Lower leg skin (tissue), 4 donors: ENCODE data around the gene ZNF282. TPM values are rescaled to one million over a fixed set of nuclear protein-coding genes. Genes with fewer than 3 reads are reported as not detected.

Source experiments
- DNase-seq, 2 donors: peaks; one replicate each; pipeline ENCODE4 v3.0.0-alpha.2; 2019; ENCODE audit warnings: low spot score in 2 of 2
- H3K4me3 ChIP-seq: fragments of 200-600 bp; sonication (generic); 2 replicates; pipeline ENCODE4 v1.5.1; 2017; ENCODE audit warnings: mild to moderate bottlenecking, low read depth; ENCODE audit not compliant: poor library complexity, severe bottlenecking
- CTCF ChIP-seq, 3 donors: fragments of 450-650 bp; IDR thresholded peaks; one replicate each; pipeline ENCODE4 v1.5.1; 2016; ENCODE audit warnings: antibody characterized with exemption in 3 of 3, mild to moderate bottlenecking in 3 of 3, moderate library complexity in 2 of 3
- POLR2A ChIP-seq, 2 donors: fragments of 450-650 bp; IDR thresholded peaks; one replicate each; pipeline ENCODE4 v1.6.1; 2016 to 2017; ENCODE audit warnings: antibody characterized with exemption in 2 of 2, mild to moderate bottlenecking in 1 of 2, moderate library complexity in 1 of 2
- WGBS, 2 donors: methylation state at CpG; one replicate each; pipeline ENCODE4 v1.1.5; 2018; 5-methylcytosine and 5-hydroxymethylcytosine counted together
- intact Hi-C: fragments of 100-400 bp; cut with DNase I; formaldehyde crosslinking; loops from one replicate; pipeline ENCODE4 v1.15.0; 2023; ENCODE audit warnings: low total_unique reads
- total RNA-seq, 4 donors: library from RNA; depleted of rRNA; stranded (reverse); fragments of >200 nt; gene quantifications; one replicate each; pipeline ENCODE4 v1.1.0, GENCODE V29; 2016

The ZNF282 gene
- total RNA-seq, 4 donors from 2014 or later: 22.4 to 47.5 (median 36.1) TPM

- no peak for DNase-seq
- intact Hi-C loops: no loop called here
- H3K4me3 ChIP-seq: no peak overlapping the region
- TF ChIP-seq POLR2A (IDR thresholded peaks at IDR 0.05) (no peak), CTCF (IDR thresholded peaks at IDR 0.05) (no peak)
- 84 to 91% methylated on average over 7 of the region's 7 CpGs for WGBS, 2 donors
These were observed 42.2 kb downstream of the ZNF282 start for GRCh38 chr7:149237502-149237901.

DNA sequence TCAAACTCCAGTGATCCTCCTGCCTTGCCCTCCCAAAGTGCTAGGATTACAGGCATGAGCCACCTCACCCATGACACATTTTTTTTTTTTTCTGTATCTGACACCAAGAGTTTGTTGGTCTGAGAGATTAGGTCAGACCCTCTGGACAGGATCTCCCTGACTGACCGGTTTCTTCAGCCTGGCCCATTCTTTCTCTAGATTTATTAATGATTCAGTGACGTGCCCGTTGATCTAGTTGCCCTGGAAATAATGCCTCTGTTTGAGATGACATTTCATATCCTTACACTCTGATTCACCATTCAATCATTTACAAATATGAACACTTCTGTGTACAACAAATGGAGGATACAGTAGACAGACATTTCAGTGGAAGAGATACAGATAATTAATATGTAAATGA is 42.7 kb downstream of the ZNF282 start:
- TF ChIP-seq CTCF (IDR thresholded peaks at IDR 0.05) (no peak), POLR2A (IDR thresholded peaks at IDR 0.05) (no peak)
- WGBS, 2 donors: 74 to 81% methylated on average over 3 of the region's 3 CpGs
- DNase-seq: no peak
- intact Hi-C loops: no loop called here
- H3K4me3 ChIP-seq: no peak overlapping the region

- WGBS, 2 donors: 0 to 1% methylated on average over 34 to 64 of the region's 64 CpGs
- intact Hi-C loops: no loop called here
- DNase-seq: peak; percentile 87 to 97
- TF ChIP-seq CTCF (IDR thresholded peaks at IDR 0.05): peak in 1 of 3 donors; percentile 69
- no peak for TF ChIP-seq POLR2A (IDR thresholded peaks at IDR 0.05)
- peak within 1 kb of the TSS; percentile 85 for H3K4me3 ChIP-seq
These were observed 44.2 kb downstream of the ZNF282 start, which contains the start of gene ZNF212 for GRCh38 chr7:149239345-149240143. Gene ZNF212 (plus strand): TSS chr7:149239651. CDS start chr7:149239779, 128 bp downstream.

- no peak for DNase-seq
- no peak overlapping the region for H3K4me3 ChIP-seq
- TF ChIP-seq CTCF (IDR thresholded peaks at IDR 0.05): no peak
- TF ChIP-seq POLR2A (IDR thresholded peaks at IDR 0.05): no peak
- WGBS, 2 donors: 76 to 78% methylated on average over 5 of the region's 5 CpGs
- intact Hi-C loops: no loop called here
These were observed 45.3 kb downstream of the ZNF282 start for GRCh38 chr7:149240637-149241036.

- TF ChIP-seq CTCF (IDR thresholded peaks at IDR 0.05): no peak
- no peak for TF ChIP-seq POLR2A (IDR thresholded peaks at IDR 0.05)
- 93 to 100% methylated on average over 5 of the region's 5 CpGs for WGBS, 2 donors
- intact Hi-C loops: no loop called here
- no peak overlapping the region for H3K4me3 ChIP-seq
- no peak for DNase-seq
These were observed 46.4 kb downstream of the ZNF282 start for GRCh38 chr7:149241696-149242095.
